GM12878 (cell line): ENCODE measurements around the gene CCNG1. TPM values are rescaled to one million over a fixed set of nuclear protein-coding genes. Genes with fewer than 3 reads are reported as not detected.

Source experiments
- ATAC-seq: fragments of 200-7000 bp; cut with Tn5 transposase; 3 replicates; pipeline ENCODE4 v1.9.1; 2020; ENCODE audit warnings: mild to moderate bottlenecking, moderate library complexity
- BruUV-seq: library from RNA; stranded (reverse); fragments of 400-500 nt; replicated peaks from 2 replicates; lab custom pipeline; 2021; lab: Mats Ljungman, UMichigan
- CTCF ChIA-PET: fragments of 300-600 bp; sonication (Branson Sonifier 250); formaldehyde crosslinking; extraction: SDS; loops from one replicate; lab custom pipeline; 2021; ENCODE audit warnings: inconsistent platforms; lab: Yijun Ruan, JAX
- POLR2A ChIA-PET: fragments of 350-600 bp; formaldehyde crosslinking; extraction: SDS; loops from one replicate; lab custom pipeline; 2021; ENCODE audit warnings: inconsistent platforms; lab: Charles Lee
- RAD21 ChIA-PET: fragments of 300-600 bp; sonication (Branson Sonifier 250); formaldehyde crosslinking; loops from one replicate; lab custom pipeline; 2023; ENCODE audit warnings: antibody characterized with exemption; ENCODE audit not compliant: unreplicated experiment; lab: Charles Lee
- SMC1A ChIA-PET: fragments of 300-600 bp; sonication (Branson Sonifier 250); formaldehyde crosslinking; loops from one replicate; lab custom pipeline; 2023; ENCODE audit not compliant: unreplicated experiment, uncharacterized antibody; lab: Charles Lee
- DNase-seq: peaks from one replicate; pipeline ENCODE4 v3.0.0-alpha.2; 2011; ENCODE audit warnings: low read depth, low spot score
- FAIRE-seq: peaks from 3 replicates; lab custom pipeline; 2011; peaks lifted over from hg19 to GRCh38; lab: Jason Lieb, UNC
- H2AFZ ChIP-seq: 2 replicates; pipeline ENCODE4 v1.6.0; 2011; ENCODE audit warnings: low read depth, low read length, control low read depth; ENCODE audit not compliant: control insufficient read depth
- H3K27ac ChIP-seq: 2 replicates; pipeline ENCODE4 v1.5.1; 2011; ENCODE audit warnings: control low read depth; ENCODE audit not compliant: control insufficient read depth, insufficient read depth
- H3K27me3 ChIP-seq, 2 experiments: replicated peaks in 1 of 2; 2 replicates each; pipeline versions ENCODE4 v1.6.0 to v1.6.1; 2011; ENCODE audit warnings: low read length in 1 of 2; ENCODE audit not compliant: control insufficient read depth in 2 of 2, insufficient read depth in 2 of 2
- H3K36me3 ChIP-seq, 2 experiments: 2 replicates each; pipeline ENCODE4 v1.5.1; 2011; ENCODE audit warnings: low read length in 1 of 2; ENCODE audit not compliant: control insufficient read depth in 2 of 2, insufficient read depth in 2 of 2
- H3K4me1 ChIP-seq: 2 replicates; pipeline ENCODE4 v1.6.1; 2011; ENCODE audit warnings: mild to moderate bottlenecking, low read length, moderate library complexity, mixed read lengths; ENCODE audit not compliant: control insufficient read depth, insufficient read depth
- H3K4me2 ChIP-seq: 2 replicates; pipeline ENCODE4 v1.6.0; 2011; ENCODE audit warnings: control low read depth; ENCODE audit not compliant: control insufficient read depth, insufficient read depth
- H3K4me3 ChIP-seq: fragments of 200-600 bp; sonication (generic); 2 replicates; pipeline ENCODE4 v1.5.1; 2016
- H3K79me2 ChIP-seq: 2 replicates; pipeline ENCODE4 v1.6.0; 2011; ENCODE audit warnings: low read length; ENCODE audit not compliant: control insufficient read depth, insufficient read depth
- H3K9ac ChIP-seq: 2 replicates; pipeline ENCODE4 v1.8.0; 2011; ENCODE audit warnings: low read length, control low read depth, mixed read lengths; ENCODE audit not compliant: control insufficient read depth, insufficient read depth
- H3K9me3 ChIP-seq: replicated peaks from 3 replicates; pipeline ENCODE4 v1.5.1; 2011; ENCODE audit warnings: mild to moderate bottlenecking, low read length; ENCODE audit not compliant: control insufficient read depth, insufficient read depth
- H4K20me1 ChIP-seq: 2 replicates; pipeline ENCODE4 v1.6.0; 2011; ENCODE audit not compliant: control insufficient read depth, insufficient read depth
- ASH2L ChIP-seq: fragments of 300-600, 200-600 bp; sonication (generic); IDR thresholded peaks from 2 replicates; pipeline ENCODE4 v1.6.1; 2017; ENCODE audit warnings: low read depth, mild to moderate bottlenecking, borderline replicate concordance
- BCL11A ChIP-seq: IDR thresholded peaks from 2 replicates; pipeline ENCODE4 v1.6.1; 2011; ENCODE audit warnings: low read depth, low read length
- BRCA1 ChIP-seq: IDR thresholded peaks from 2 replicates; pipeline ENCODE4 v1.6.1; 2011; ENCODE audit warnings: low read depth, low read length, improper control_type of control experiment
- MTA3 ChIP-seq: IDR thresholded peaks from 2 replicates; pipeline ENCODE4 v1.6.1; 2012; ENCODE audit warnings: low read length, inconsistent platforms, borderline replicate concordance
- NFXL1 ChIP-seq: fragments of 450-650 bp; IDR thresholded peaks from 2 replicates; pipeline ENCODE4 v1.6.1; 2017; ENCODE audit warnings: antibody characterized with exemption, mild to moderate bottlenecking, borderline replicate concordance
- RELA ChIP-seq: fragments of 450-650 bp; IDR thresholded peaks from 2 replicates; pipeline ENCODE4 v1.8.0; 2014; ENCODE audit warnings: borderline replicate concordance; ENCODE audit not compliant: partially characterized antibody
- SMARCA5 ChIP-seq: fragments of 450-650 bp; IDR thresholded peaks from 2 replicates; pipeline ENCODE4 v1.6.1; 2017; ENCODE audit warnings: mild to moderate bottlenecking
- TARDBP ChIP-seq: IDR thresholded peaks from 2 replicates; pipeline ENCODE4 v1.6.1; 2016; ENCODE audit warnings: borderline replicate concordance
- ZNF217 ChIP-seq: fragments of 450-650 bp; IDR thresholded peaks from 2 replicates; pipeline ENCODE4 v1.6.1; 2017; ENCODE audit warnings: antibody characterized with exemption, mild to moderate bottlenecking
- WGBS: methylation state at CpG from one replicate; pipeline ENCODE4 v1.1.6; 2016; ENCODE audit warnings: low lambda C conversion rate; ENCODE audit not compliant: insufficient replicate concordance, insufficient coverage; ENCODE audit errors: missing lambda C conversion rate; 5-methylcytosine and 5-hydroxymethylcytosine counted together
- in situ Hi-C: fragments of 300-500 bp; cut with MboI; formaldehyde crosslinking; loops from 9 replicates; pipeline ENCODE4 v1.14.3; 2018; ENCODE audit warnings: mixed read lengths
- intact Hi-C: fragments of 100-400 bp; cut with micrococcal nuclease; formaldehyde crosslinking; loops from one replicate; pipeline ENCODE4 v1.14.2; 2022; ENCODE audit not compliant: unreplicated experiment
- polyA plus RNA-seq, 11 experiments: library from polyadenylated mRNA; depleted of rRNA in 4 of 11; unstranded in 6 of 11; stranded (reverse) in 5 of 11; fragments of >200 nt; fragmentation: Nextera tagmentation in 4 of 11; fragmentation: Illumina TruSeq in 1 of 11; extraction: Ambion mirVana in 4 of 11; extraction: Trizol in 1 of 11; gene quantifications; 1 replicate in 1 of 11; 2 replicates in 10 of 11; pipeline versions ENCODE4 v1.2.1 to v1.2.3, GENCODE V29; 2011 to 2016; ENCODE audit warnings: inconsistent platforms in 2 of 11, missing spikeins in 2 of 11, low read depth in 1 of 11
- total RNA-seq, 4 experiments: library from RNA; depleted of rRNA in 3 of 4; stranded (reverse); fragments of >200 nt in 3 of 4; fragmentation: Illumina TruSeq in 1 of 4; extraction: Trizol in 1 of 4; gene quantifications; 2 replicates each; pipeline versions ENCODE4 v1.2.1 to v1.2.3, GENCODE V29; 2013 to 2021
- TF ChIP-seq, protein P1 (sequence below): fragments of 450-650 bp; IDR thresholded peaks from 2 replicates; pipeline ENCODE4 v1.6.1; 2017; ENCODE audit warnings: mild to moderate bottlenecking, low read depth, inconsistent platforms; ENCODE audit not compliant: poor library complexity, severe bottlenecking
- TF ChIP-seq, protein P2 (sequence below): fragments of 450-650 bp; IDR thresholded peaks from 2 replicates; pipeline ENCODE4 v1.6.1; 2016; ENCODE audit warnings: mild to moderate bottlenecking
- TF ChIP-seq, protein P3 (sequence below): fragments of 450-650 bp; IDR thresholded peaks from 2 replicates; pipeline ENCODE4 v1.6.1; 2016; ENCODE audit warnings: mild to moderate bottlenecking, moderate library complexity, borderline replicate concordance
- TF ChIP-seq, protein P4 (sequence below): IDR thresholded peaks from 2 replicates; pipeline ENCODE4 v1.6.1; 2012; ENCODE audit warnings: low read length, inconsistent platforms

Gene CCNG1
- total and polyA plus RNA-seq, 10 of the 15 experiments (the other 5 are each of a cell fraction or from before 2014, with no cell fraction given), result 90.1 to 274 (median 200) TPM

DNA sequence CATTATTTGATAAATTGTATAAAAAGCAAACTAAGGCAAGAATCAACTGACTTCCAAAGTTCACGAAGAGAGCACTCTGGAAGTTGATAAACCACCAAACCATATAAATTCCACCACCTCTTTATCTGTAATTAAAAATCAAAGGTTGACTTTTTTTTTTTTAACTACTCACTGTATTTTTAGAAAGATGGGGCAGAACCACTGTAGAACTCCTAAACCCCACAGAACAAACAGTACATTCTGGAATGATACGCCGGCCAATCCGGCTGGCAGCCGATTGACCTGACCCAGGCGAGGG lies 435 bp upstream of the CCNG1 start (continued):
- TF ChIP-seq, protein P1, sequence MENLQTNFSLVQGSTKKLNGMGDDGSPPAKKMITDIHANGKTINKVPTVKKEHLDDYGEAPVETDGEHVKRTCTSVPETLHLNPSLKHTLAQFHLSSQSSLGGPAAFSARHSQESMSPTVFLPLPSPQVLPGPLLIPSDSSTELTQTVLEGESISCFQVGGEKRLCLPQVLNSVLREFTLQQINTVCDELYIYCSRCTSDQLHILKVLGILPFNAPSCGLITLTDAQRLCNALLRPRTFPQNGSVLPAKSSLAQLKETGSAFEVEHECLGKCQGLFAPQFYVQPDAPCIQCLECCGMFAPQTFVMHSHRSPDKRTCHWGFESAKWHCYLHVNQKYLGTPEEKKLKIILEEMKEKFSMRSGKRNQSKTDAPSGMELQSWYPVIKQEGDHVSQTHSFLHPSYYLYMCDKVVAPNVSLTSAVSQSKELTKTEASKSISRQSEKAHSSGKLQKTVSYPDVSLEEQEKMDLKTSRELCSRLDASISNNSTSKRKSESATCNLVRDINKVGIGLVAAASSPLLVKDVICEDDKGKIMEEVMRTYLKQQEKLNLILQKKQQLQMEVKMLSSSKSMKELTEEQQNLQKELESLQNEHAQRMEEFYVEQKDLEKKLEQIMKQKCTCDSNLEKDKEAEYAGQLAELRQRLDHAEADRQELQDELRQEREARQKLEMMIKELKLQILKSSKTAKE, result no peak
- no peak for TF ChIP-seq NFXL1

DNA sequence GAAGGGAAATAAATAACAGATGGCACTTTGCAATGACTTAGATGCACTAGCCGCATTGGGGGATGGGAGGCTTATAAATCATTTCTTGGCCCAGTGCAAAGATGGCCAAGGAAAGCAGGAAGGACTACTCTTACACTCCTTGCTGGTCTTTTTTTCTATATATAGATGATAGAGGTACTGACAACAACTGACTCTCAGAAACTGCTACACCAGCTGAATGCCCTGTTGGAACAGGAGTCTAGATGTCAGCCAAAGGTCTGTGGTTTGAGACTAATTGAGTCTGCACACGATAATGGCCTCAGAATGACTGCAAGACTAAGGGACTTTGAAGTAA lies 1.7 kb downstream of the CCNG1 start:
- intact Hi-C loops, result no loop called here
- in situ Hi-C loops, result loop anchor here (5.0 kb wide), 1 partner anchor 347 kb away; no protein-coding TSS in a partner anchor
- ChIA-PET RAD21 (interaction anchor here (1.2 to 6.4 kb wide), 3 partner anchors 21 to 66 kb away, joined by 3 to 78 read pairs (median 8); partner anchors contain the start of genes HMMR, MAT2B and NUDCD2), POLR2A (interaction anchor here (0.7 to 7.3 kb wide), 9 partner anchors 9 to 1152 kb away, joined by 3 to 181 read pairs (median 4); partner anchors contain the start of genes HMMR, MAT2B and NUDCD2), SMC1A (interaction anchor here (0.7 to 7.0 kb wide), 4 partner anchors 19 to 92 kb away, joined by 3 to 142 read pairs (median 4); partner anchors contain the start of genes HMMR and NUDCD2), CTCF (interaction anchor here (1.2 to 7.6 kb wide), 3 partner anchors 9 to 36 kb away, joined by 4 to 74 read pairs (median 4); partner anchors contain the start of genes HMMR and NUDCD2)
- Histone ChIP-seq H3K4me3 (peak overlapping the region; percentile 93), H3K27ac (no peak overlapping the region; the same call in 1 of the 2 replicates), H3K9me3 (no peaks in the 10 kb centered on the region), H2AFZ (no peak overlapping the region), H3K36me3 (peaks cover 0 to 15% of the 10 kb centered on the region in 2 experiments; a peak in 1 of 4 replicates), H3K79me2 (peaks cover 36% of the 10 kb centered on the region), H3K4me2 (peak overlapping the region; percentile 85), H3K27me3 (no peaks in the 10 kb centered on the region), H4K20me1 (no peaks in the 10 kb centered on the region), H3K9ac (0 out of 2 replicates have a peak overlapping the region, but pooled peaks have one; percentile 10), H3K4me1 (no peaks in the 10 kb centered on the region; the same call in 1 of the 2 replicates)
- WGBS, result 50% methylated on average over 2 of the region's 2 CpGs
- DNase-seq (no peak), ATAC-seq (peak; percentile 30), FAIRE-seq (no peak)
- BruUV-seq, result no TSS peak
- TF ChIP-seq MTA3, result no peak
- TF ChIP-seq, protein P2, sequence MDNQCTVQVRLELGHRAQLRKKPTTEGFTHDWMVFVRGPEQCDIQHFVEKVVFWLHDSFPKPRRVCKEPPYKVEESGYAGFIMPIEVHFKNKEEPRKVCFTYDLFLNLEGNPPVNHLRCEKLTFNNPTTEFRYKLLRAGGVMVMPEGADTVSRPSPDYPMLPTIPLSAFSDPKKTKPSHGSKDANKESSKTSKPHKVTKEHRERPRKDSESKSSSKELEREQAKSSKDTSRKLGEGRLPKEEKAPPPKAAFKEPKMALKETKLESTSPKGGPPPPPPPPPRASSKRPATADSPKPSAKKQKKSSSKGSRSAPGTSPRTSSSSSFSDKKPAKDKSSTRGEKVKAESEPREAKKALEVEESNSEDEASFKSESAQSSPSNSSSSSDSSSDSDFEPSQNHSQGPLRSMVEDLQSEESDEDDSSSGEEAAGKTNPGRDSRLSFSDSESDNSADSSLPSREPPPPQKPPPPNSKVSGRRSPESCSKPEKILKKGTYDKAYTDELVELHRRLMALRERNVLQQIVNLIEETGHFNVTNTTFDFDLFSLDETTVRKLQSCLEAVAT, result peak; percentile 54; the same call in 1 of the 2 replicates
- no peak for TF ChIP-seq ZNF217
- TF ChIP-seq BRCA1, result no peak
- TF ChIP-seq, protein P3, sequence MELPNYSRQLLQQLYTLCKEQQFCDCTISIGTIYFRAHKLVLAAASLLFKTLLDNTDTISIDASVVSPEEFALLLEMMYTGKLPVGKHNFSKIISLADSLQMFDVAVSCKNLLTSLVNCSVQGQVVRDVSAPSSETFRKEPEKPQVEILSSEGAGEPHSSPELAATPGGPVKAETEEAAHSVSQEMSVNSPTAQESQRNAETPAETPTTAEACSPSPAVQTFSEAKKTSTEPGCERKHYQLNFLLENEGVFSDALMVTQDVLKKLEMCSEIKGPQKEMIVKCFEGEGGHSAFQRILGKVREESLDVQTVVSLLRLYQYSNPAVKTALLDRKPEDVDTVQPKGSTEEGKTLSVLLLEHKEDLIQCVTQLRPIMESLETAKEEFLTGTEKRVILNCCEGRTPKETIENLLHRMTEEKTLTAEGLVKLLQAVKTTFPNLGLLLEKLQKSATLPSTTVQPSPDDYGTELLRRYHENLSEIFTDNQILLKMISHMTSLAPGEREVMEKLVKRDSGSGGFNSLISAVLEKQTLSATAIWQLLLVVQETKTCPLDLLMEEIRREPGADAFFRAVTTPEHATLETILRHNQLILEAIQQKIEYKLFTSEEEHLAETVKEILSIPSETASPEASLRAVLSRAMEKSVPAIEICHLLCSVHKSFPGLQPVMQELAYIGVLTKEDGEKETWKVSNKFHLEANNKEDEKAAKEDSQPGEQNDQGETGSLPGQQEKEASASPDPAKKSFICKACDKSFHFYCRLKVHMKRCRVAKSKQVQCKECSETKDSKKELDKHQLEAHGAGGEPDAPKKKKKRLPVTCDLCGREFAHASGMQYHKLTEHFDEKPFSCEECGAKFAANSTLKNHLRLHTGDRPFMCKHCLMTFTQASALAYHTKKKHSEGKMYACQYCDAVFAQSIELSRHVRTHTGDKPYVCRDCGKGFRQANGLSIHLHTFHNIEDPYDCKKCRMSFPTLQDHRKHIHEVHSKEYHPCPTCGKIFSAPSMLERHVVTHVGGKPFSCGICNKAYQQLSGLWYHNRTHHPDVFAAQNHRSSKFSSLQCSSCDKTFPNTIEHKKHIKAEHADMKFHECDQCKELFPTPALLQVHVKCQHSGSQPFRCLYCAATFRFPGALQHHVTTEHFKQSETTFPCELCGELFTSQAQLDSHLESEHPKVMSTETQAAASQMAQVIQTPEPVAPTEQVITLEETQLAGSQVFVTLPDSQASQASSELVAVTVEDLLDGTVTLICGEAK, result no peak
- TF ChIP-seq, protein P4, sequence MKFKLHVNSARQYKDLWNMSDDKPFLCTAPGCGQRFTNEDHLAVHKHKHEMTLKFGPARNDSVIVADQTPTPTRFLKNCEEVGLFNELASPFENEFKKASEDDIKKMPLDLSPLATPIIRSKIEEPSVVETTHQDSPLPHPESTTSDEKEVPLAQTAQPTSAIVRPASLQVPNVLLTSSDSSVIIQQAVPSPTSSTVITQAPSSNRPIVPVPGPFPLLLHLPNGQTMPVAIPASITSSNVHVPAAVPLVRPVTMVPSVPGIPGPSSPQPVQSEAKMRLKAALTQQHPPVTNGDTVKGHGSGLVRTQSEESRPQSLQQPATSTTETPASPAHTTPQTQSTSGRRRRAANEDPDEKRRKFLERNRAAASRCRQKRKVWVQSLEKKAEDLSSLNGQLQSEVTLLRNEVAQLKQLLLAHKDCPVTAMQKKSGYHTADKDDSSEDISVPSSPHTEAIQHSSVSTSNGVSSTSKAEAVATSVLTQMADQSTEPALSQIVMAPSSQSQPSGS, result 0 out of 2 replicates have a peak, but pooled peaks have one; percentile 14
- TF ChIP-seq RELA, result no peak
- peak; percentile 61 for TF ChIP-seq BCL11A
- TF ChIP-seq TARDBP, result no peak
- no peak for TF ChIP-seq SMARCA5
- TF ChIP-seq ASH2L, result no peak
